Measurements from ENCODE around the gene CARTPT. TPM values are rescaled to one million over a fixed set of nuclear protein-coding genes. Genes with fewer than 3 reads are reported as not detected.

The CARTPT gene
- total RNA-seq, 1 donor from 2014 or later = 12.7 TPM

DNA sequence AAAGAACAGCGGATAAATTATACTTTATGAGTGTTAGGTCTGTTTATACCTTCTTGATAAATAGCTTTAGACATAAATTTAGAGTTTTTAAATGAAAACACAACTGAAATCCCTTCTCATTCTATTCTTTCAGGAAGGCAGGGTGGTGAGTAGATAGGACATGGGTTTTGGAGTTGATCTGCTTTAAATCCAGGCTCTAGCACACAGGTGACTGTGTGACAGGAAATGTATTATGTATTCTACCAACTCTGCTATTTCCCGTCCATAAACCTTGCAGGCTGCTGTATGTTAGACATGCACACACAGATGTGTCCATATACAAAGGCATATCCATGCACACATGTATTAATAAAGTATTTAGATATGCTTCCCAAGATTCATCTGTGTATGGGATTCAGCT, 19.3 kb upstream of the CARTPT start:
- H3K27me3 ChIP-seq = no peaks in the 10 kb centered on the region
- H3K36me3 ChIP-seq = no peaks in the 10 kb centered on the region
- no peaks in the 10 kb centered on the region for H3K9me3 ChIP-seq
- no peak overlapping the region for H3K4me3 ChIP-seq
- no peaks in the 10 kb centered on the region for H3K4me1 ChIP-seq
- DNase-seq (ENCODE audit: low spot score in 2 of 2) = no peak
- TF ChIP-seq, protein P1, sequence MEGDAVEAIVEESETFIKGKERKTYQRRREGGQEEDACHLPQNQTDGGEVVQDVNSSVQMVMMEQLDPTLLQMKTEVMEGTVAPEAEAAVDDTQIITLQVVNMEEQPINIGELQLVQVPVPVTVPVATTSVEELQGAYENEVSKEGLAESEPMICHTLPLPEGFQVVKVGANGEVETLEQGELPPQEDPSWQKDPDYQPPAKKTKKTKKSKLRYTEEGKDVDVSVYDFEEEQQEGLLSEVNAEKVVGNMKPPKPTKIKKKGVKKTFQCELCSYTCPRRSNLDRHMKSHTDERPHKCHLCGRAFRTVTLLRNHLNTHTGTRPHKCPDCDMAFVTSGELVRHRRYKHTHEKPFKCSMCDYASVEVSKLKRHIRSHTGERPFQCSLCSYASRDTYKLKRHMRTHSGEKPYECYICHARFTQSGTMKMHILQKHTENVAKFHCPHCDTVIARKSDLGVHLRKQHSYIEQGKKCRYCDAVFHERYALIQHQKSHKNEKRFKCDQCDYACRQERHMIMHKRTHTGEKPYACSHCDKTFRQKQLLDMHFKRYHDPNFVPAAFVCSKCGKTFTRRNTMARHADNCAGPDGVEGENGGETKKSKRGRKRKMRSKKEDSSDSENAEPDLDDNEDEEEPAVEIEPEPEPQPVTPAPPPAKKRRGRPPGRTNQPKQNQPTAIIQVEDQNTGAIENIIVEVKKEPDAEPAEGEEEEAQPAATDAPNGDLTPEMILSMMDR (IDR thresholded peaks at IDR 0.05) = no peak
- intact Hi-C loops (cut with DNase I) = no loop called here
- H3K27ac ChIP-seq = no peak overlapping the region

DNA sequence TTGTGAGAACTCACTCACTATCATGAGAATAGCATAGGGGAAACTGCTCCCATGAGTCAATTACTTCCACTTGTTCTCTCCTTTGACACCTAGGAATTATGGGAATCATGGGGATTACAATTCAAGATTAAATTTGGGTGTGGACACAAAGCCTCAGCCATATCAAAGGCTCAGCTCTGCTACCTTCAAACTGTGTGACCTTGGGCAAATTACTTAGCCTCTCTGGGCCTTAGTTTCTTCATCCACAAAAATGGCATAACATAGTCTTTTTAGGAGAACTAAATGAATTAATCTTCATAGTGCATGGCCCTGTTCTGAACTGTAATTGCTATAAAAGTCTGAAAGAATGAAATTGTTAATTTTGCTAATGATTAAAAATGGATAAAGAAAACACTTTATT, 18.3 kb upstream of the CARTPT start:
- Histone ChIP-seq H3K27me3 (no peaks in the 10 kb centered on the region), H3K4me3 (no peak overlapping the region), H3K4me1 (no peaks in the 10 kb centered on the region), H3K9me3 (no peaks in the 10 kb centered on the region), H3K36me3 (no peaks in the 10 kb centered on the region), H3K27ac (no peak overlapping the region)
- no peak for DNase-seq (ENCODE audit: low spot score in 2 of 2)
- TF ChIP-seq, protein P1 (IDR thresholded peaks at IDR 0.05) = no peak
- intact Hi-C loops (cut with DNase I) = no loop called here

DNA sequence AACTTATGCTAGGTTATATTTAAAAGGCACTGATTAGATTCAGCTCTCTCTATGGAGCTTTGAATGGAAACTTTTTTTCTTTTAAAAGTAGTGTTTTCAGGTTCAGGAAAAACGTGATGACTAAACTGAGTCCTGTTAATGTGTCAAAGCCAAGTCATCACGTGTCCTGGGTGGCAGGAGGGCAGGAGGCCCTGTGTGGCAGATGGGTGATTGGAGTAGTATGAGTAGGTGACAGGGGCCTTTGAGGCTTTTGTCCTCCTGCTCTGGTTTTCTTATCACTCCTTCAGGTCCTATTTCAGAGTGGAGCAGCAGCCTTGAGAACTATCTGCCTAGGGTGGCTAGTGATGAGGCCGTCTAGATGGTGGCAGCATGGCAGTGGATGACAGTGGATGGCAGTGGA, 17.7 kb upstream of the CARTPT start:
- Histone ChIP-seq H3K4me1 (no peaks in the 10 kb centered on the region), H3K27me3 (no peaks in the 10 kb centered on the region), H3K27ac (no peak overlapping the region), H3K36me3 (no peaks in the 10 kb centered on the region), H3K4me3 (no peak overlapping the region), H3K9me3 (no peaks in the 10 kb centered on the region)
- DNase-seq (ENCODE audit: low spot score in 2 of 2) = no peak
- intact Hi-C loops (cut with DNase I) = no loop called here
- TF ChIP-seq, protein P1 (IDR thresholded peaks at IDR 0.05) = no peak

DNA sequence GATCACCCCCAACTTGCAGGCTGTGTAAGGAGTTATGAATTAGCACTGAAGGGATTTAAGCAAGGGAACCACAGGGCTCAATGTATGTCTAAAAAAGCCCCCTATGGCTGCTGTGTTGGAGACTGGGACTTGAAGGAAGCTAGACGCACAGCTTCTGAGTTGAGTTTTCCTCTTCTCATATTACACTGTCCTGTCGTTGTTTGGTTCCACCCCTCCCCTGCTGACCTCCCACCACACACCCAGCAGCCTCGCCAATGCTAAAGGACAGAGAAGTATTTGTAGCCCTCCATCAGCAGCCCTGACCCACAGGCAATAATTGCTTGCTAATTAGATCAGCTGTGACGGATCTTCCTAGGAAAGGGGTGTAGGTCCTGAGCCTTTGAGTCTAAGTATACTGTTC, 15.1 kb upstream of the CARTPT start:
- H3K27ac ChIP-seq = no peak overlapping the region
- no peaks in the 10 kb centered on the region for H3K36me3 ChIP-seq
- H3K27me3 ChIP-seq = no peaks in the 10 kb centered on the region
- TF ChIP-seq, protein P1 (IDR thresholded peaks at IDR 0.05) = no peak
- H3K9me3 ChIP-seq = no peaks in the 10 kb centered on the region
- no peak for DNase-seq (ENCODE audit: low spot score in 2 of 2)
- H3K4me1 ChIP-seq = no peaks in the 10 kb centered on the region
- H3K4me3 ChIP-seq = no peak overlapping the region
- intact Hi-C loops (cut with DNase I) = no loop called here

DNA sequence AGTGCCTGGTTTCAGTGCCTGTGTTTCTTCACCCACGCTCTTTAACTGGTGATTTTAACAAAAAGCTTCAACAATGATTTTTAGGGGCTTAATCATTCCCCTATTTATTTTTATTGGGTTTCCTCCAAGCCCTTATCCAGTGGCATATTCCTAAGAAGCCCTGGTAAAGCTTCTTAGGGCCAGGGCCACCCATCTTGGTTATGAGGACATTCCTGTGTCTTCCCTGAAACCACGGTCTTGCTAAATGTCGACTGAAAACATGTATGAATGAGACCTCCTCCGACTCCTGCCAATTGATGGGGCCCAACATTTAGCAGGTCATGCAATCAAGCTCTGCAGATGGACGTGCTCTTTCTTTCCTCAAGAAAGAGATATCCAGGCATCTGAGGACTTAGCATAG, 13.7 kb upstream of the CARTPT start:
- Histone ChIP-seq H3K9me3 (no peaks in the 10 kb centered on the region), H3K27me3 (no peaks in the 10 kb centered on the region), H3K36me3 (no peaks in the 10 kb centered on the region), H3K27ac (no peak overlapping the region), H3K4me1 (no peaks in the 10 kb centered on the region), H3K4me3 (no peak overlapping the region)
- TF ChIP-seq, protein P1 (IDR thresholded peaks at IDR 0.05) = no peak
- intact Hi-C loops (cut with DNase I) = no loop called here
- DNase-seq (ENCODE audit: low spot score in 2 of 2) = no peak

DNA sequence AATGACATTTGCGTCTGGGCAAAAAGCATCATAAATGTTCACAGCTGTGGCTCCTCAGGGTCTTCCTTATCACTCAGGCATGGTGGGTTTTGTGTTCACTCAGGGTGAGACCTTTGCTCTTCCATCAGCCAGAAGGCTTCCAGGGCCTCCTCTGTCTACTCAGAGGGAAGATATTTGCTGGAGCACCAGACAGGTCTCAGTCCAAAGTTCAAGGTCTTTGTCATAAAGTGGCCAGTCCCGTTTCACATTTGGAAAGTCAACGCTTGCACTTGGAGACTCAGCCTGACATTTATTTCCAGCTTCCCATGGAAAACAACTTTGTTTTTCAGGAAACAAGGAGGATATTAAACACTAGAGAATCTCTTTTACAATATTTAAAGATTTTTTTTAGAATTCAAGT, 12.2 kb upstream of the CARTPT start:
- no peaks in the 10 kb centered on the region for H3K9me3 ChIP-seq
- H3K4me1 ChIP-seq = no peaks in the 10 kb centered on the region
- no peaks in the 10 kb centered on the region for H3K27me3 ChIP-seq
- H3K27ac ChIP-seq = no peak overlapping the region
- H3K36me3 ChIP-seq = no peaks in the 10 kb centered on the region
- TF ChIP-seq, protein P1 (IDR thresholded peaks at IDR 0.05) = no peak
- H3K4me3 ChIP-seq = no peak overlapping the region
- intact Hi-C loops (cut with DNase I) = no loop called here
- no peak for DNase-seq (ENCODE audit: low spot score in 2 of 2)
